Stimulated activated naive CD8-positive, alpha-beta T cell treated with anti-CD3 and anti-CD28 coated beads, Interleukin-15, Interleukin-2, amounts not matched to agents 100 ng/mL and 50 ng/mL, for 24 hours (primary cell): ENCODE data around the gene DYNLL2.

Experiments used
- H3K27ac Mint-ChIP-seq: one replicate; pipeline ENCODE4 v1.8.0; 2021; ENCODE audit warnings: mild to moderate bottlenecking, mixed read lengths
- H3K27me3 Mint-ChIP-seq: one replicate; pipeline ENCODE4 v1.8.0; 2021; ENCODE audit warnings: mixed read lengths
- H3K36me3 Mint-ChIP-seq: one replicate; pipeline ENCODE4 v1.8.0; 2021; ENCODE audit warnings: low read depth, mixed read lengths
- H3K4me1 Mint-ChIP-seq: one replicate; pipeline ENCODE4 v1.8.0; 2021; ENCODE audit warnings: low read depth, mixed read lengths
- H3K4me3 Mint-ChIP-seq: one replicate; pipeline ENCODE4 v1.8.0; 2021; ENCODE audit warnings: mild to moderate bottlenecking, mixed read lengths
- H3K9me3 Mint-ChIP-seq: one replicate; pipeline ENCODE4 v1.8.0; 2021; ENCODE audit warnings: mixed read lengths

DYNLL2 gene

GRCh38 chr17:58144801-58145200 lies 61.6 kb downstream of the DYNLL2 start:
- Mint-ChIP-seq H3K27me3 (no peaks in the 10 kb centered on the region), H3K27ac (no peak overlapping the region), H3K4me1 (no peaks in the 10 kb centered on the region), H3K36me3 (peaks cover 17% of the 10 kb centered on the region), H3K4me3 (no peak overlapping the region), H3K9me3 (peaks cover 34% of the 10 kb centered on the region)
